Activated T-helper 2 cell treated with anti-CD3 and anti-CD28 coated beads, Interferon-gamma antibody, Interleukin-2, Interleukin-4, amounts not matched to agents 10 μg/mL and 5 μg/mL and 100 μg/mL, durations not matched to agents 14 hours and 24 hours and 36 hours (primary cell): ENCODE results near the gene GPR162. TPM values are rescaled to one million over a fixed set of nuclear protein-coding genes. Genes with fewer than 3 reads are reported as not detected.
A peak's percentile ranks its signal among the peaks of the same experiment; 100 is the strongest.
"Not testable (repeated sequence)": the region's sequence is repeated elsewhere in the genome, so short reads cannot be mapped to it uniquely, and the experiment has no call there.

Source experiments
- DNase-seq: peaks from one replicate; pipeline ENCODE4 v3.0.0; 2021; ENCODE audit warnings: low spot score
- H3K27ac Mint-ChIP-seq: one replicate; pipeline ENCODE4 v1.8.0; 2021; ENCODE audit warnings: mixed read lengths
- H3K27me3 Mint-ChIP-seq: one replicate; pipeline ENCODE4 v1.8.0; 2021; ENCODE audit warnings: low read depth, mixed read lengths
- H3K36me3 Mint-ChIP-seq: one replicate; pipeline ENCODE4 v1.8.0; 2021; ENCODE audit warnings: low read depth, mixed read lengths
- H3K4me1 Mint-ChIP-seq: one replicate; pipeline ENCODE4 v1.8.0; 2021; ENCODE audit warnings: low read depth, mixed read lengths
- H3K4me3 Mint-ChIP-seq: one replicate; pipeline ENCODE4 v1.8.0; 2021; ENCODE audit warnings: low read depth, mild to moderate bottlenecking, moderate library complexity, mixed read lengths
- H3K9me3 Mint-ChIP-seq: one replicate; pipeline ENCODE4 v1.8.0; 2021; ENCODE audit warnings: mixed read lengths
- intact Hi-C: fragments of 100-400 bp; cut with micrococcal nuclease; formaldehyde crosslinking; loops from one replicate; pipeline ENCODE4 v1.15.1; 2023
- total RNA-seq: library from RNA; stranded (reverse); gene quantifications from 2 replicates; pipeline ENCODE4 v1.2.3, GENCODE V29; 2022

GPR162 gene
- total RNA-seq, 1 donor from 2014 or later, result 0.11 TPM

- DNase-seq, result no peak
- H3K4me3 Mint-ChIP-seq, result no peak overlapping the region
- H3K4me1 Mint-ChIP-seq, result peaks cover 6% of the 10 kb centered on the region
- H3K36me3 Mint-ChIP-seq, result peaks cover 66% of the 10 kb centered on the region
- intact Hi-C loops, result no loop called here
- H3K27me3 Mint-ChIP-seq, result no peaks in the 10 kb centered on the region
- no peak overlapping the region for H3K27ac Mint-ChIP-seq
- no peaks in the 10 kb centered on the region for H3K9me3 Mint-ChIP-seq
Measured at GRCh38 chr12:6863033-6863432, 41.4 kb downstream of the GPR162 start.

DNA sequence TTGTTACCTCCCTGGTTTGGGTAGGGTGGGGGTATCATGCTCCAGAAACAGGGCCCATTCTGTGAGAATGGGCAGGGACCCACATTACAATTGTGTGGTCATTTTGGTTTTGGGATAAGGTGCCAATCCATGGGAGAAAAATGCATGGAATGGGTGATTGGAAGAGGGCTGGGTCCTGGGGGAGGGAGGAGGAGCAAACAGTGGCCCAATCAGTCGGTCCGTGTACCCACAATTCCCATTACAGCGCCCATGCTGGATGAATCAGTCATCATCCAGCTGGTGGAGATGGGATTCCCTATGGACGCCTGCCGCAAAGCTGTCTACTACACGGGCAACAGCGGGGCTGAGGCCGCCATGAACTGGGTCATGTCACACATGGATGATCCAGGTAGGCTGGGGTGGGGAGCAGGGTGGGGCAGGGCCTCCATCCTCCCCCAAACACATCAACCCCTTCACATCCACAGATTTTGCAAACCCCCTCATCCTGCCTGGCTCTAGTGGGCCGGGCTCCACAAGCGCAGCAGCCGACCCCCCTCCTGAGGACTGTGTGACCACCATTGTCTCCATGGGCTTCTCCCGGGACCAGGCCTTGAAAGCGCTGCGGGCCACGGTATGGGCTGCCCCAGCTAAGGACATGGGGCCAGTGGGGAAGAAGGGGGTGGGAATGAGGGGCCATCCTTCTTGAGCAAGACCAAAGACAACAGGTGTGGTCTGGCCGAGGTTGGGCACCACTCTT is 42.1 kb downstream of the GPR162 start:
- Mint-ChIP-seq H3K27me3 (no peaks in the 10 kb centered on the region), H3K27ac (no peak overlapping the region), H3K9me3 (no peaks in the 10 kb centered on the region), H3K4me1 (peaks cover 10% of the 10 kb centered on the region), H3K4me3 (no peak overlapping the region), H3K36me3 (peaks cover 69% of the 10 kb centered on the region)
- no peak for DNase-seq
- intact Hi-C loops, result no loop called here

- intact Hi-C loops, H3K4me3 Mint-ChIP-seq, DNase-seq, H3K9me3 Mint-ChIP-seq, H3K27ac Mint-ChIP-seq, H3K27me3 Mint-ChIP-seq: not testable (repeated sequence)
- peaks cover 26% of the 10 kb centered on the region for H3K4me1 Mint-ChIP-seq
- peaks cover 80% of the 10 kb centered on the region for H3K36me3 Mint-ChIP-seq
Measured at GRCh38 chr12:6865307-6865706, 43.7 kb downstream of the GPR162 start.

DNA sequence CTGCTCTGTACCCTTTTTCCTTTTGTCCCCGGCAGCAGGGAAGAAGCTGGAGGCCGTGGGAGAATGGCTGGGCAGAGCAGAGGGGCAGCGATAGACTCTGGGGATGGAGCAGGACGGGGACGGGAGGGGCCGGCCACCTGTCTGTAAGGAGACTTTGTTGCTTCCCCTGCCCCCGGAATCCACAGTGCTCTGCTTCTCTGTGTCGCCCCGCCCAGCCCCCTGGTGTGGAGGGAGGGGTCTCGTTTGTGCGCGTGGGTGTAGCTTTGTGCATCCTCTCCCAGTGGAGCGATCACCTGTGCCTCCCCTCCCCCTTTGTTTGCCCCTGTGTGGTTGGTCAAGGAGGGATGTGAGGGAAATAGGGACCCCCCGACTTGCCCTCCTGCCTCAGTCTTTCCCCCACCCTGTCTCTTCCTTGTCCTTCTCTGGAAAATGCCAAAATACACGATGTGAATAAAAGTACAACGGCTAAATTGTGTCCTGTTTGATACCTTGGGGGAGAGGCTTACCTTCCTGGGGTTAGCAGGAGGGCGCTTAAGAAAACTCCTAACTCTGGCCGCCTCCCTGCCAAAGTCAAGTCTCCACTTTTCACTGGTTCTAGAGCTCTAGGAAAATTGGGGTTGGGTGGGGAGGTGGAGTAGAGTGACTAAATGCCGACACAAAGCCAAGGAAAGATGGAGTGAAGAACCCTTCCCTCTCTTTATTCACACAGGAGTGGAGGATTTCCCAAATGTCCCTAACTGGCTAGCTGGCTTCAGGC is 44.7 kb downstream of the GPR162 start:
- no peak for DNase-seq
- Mint-ChIP-seq H3K27me3 (no peaks in the 10 kb centered on the region), H3K27ac (no peak overlapping the region), H3K4me3 (peak overlapping the region; percentile 95), H3K36me3 (peaks cover 80% of the 10 kb centered on the region), H3K4me1 (peaks cover 36% of the 10 kb centered on the region), H3K9me3 (no peaks in the 10 kb centered on the region)
- intact Hi-C loops, result no loop called here

DNA sequence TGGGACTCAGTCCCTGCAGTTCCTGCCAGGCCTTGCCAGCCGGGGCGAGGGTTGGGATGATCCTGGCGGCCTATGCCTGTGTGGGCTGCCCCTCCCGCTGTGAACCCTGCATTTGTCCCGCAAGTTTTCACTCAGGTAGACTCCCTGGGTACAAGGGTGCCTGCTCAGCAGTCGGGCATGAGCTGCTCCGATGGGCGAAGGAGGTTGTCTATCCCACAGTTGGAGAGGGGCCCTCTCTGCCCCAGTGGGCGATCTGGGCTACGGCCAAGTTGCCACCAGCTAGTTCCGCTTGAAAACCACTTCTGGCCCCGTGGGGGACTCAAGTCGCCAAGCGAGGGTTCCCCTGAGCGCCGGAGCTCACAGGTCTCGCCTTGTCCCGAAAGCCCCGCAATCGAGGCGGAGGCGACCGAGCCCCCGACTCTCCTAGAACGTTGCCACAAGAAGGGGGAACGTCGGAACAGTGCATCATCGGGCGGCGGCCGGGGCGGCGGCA is 45.3 kb downstream of the GPR162 start:
- intact Hi-C loops, result loop anchor here (1.0 kb wide), 1 partner anchor 15 kb away; the partner anchor contains the start of gene USP5
- H3K36me3 Mint-ChIP-seq, result peaks cover 81% of the 10 kb centered on the region
- H3K27me3 Mint-ChIP-seq, result no peaks in the 10 kb centered on the region
- peak overlapping the region; percentile 95 for H3K4me3 Mint-ChIP-seq
- H3K4me1 Mint-ChIP-seq, result peaks cover 41% of the 10 kb centered on the region
- H3K27ac Mint-ChIP-seq, result peak overlapping the region; percentile 97
- no peak for DNase-seq
- no peaks in the 10 kb centered on the region for H3K9me3 Mint-ChIP-seq

DNA sequence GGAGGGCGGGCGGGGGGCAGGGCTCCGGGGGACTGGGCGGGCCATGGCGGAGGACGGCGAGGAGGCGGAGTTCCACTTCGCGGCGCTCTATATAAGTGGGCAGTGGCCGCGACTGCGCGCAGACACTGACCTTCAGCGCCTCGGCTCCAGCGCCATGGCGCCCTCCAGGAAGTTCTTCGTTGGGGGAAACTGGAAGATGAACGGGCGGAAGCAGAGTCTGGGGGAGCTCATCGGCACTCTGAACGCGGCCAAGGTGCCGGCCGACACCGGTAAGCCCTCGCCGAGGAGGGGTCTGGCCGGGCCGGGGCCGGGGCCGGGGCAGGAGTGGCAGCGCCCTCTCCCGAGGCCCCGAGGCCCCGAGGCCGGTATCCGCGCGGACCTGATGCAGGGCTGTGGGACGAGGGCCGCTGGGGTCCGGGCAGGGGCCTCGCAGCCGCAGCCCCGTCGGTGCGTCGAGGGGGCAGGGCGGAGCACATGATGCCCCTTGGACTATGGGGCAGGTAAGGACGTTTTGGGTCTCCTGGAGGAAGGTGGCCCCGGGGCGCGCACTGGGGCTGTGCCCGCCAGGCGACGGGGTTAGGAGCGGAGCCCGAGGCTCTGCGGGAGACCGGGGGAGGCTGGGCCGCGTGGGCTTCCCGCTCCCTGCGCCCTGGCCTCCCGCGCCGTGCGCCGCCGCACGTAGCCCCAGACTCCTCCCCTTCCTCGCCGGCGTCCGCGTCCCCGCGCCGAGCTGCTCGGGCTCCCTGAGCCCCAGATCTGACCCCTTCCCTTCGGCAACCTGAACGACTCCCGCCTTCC is 46.0 kb downstream of the GPR162 start, which contains the start of gene TPI1:
Gene TPI1 (plus strand): TSS at position 119 of the 798 bp plus-strand sequence. CDS start 36 bp downstream, at position 155.
- peaks cover 46% of the 10 kb centered on the region for H3K4me1 Mint-ChIP-seq
- no peaks in the 10 kb centered on the region for H3K27me3 Mint-ChIP-seq
- H3K27ac Mint-ChIP-seq, result peak within 1 kb of the TSS; percentile 97
- intact Hi-C loops, result loop anchor here (1.0 kb wide), 1 partner anchor 15 kb away; the partner anchor contains the start of gene USP5
- peak within 1 kb of the TSS; percentile 95 for H3K4me3 Mint-ChIP-seq
- DNase-seq, result peak; percentile 76
- no peaks in the 10 kb centered on the region for H3K9me3 Mint-ChIP-seq
- H3K36me3 Mint-ChIP-seq, result peaks cover 81% of the 10 kb centered on the region

DNA sequence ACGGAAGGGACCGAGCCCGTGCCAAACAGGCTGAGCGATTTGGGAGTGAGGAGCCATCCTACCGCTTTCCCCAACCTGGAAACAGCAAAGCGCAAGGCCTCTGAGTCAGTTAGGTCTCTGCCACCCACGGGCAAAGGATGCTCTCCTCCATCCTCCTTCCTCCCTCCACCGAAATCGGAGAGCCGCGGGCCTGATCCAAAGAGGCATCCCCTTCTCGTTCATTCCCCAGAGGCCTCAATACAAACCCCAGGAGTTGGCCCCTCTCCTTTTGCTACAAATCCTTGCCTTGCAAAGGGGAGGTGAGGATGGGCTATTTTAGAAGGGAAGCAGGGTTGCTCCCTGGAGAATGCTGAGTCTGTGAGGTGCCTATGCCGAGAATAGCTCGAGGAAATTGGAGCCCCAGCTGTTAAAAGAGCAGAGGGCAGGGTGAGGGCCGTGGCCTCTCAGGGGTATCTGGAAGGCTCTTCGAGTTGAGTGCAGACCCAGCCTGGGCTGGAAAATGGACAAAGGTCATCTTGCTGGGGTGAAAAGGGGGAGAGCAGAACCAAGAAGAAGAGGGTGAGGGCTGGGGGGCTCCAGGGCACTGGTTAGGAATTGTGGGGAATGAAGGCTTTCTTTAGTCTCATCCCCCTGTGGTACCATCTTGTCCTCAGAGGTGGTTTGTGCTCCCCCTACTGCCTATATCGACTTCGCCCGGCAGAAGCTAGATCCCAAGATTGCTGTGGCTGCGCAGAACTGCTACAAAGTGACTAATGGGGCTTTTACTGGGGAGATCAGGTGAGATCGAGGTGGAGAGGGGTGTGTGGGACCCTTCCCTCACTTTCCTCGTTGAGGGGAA is 46.8 kb downstream of the GPR162 start:
- intact Hi-C loops, result no loop called here
- Mint-ChIP-seq H3K36me3 (peaks cover 81% of the 10 kb centered on the region), H3K4me1 (peaks cover 47% of the 10 kb centered on the region), H3K9me3 (no peaks in the 10 kb centered on the region), H3K27me3 (no peaks in the 10 kb centered on the region), H3K4me3 (peak overlapping the region; percentile 92), H3K27ac (peak overlapping the region; percentile 84)
- DNase-seq, result no peak

GRCh38 chr12:6869049-6870021 is 47.7 kb downstream of the GPR162 start:
- intact Hi-C loops, result no loop called here
- peak; percentile 79 for DNase-seq
- Mint-ChIP-seq H3K27ac (peak overlapping the region; percentile 84), H3K4me3 (peak overlapping the region; percentile 92), H3K9me3 (no peaks in the 10 kb centered on the region), H3K4me1 (peaks cover 50% of the 10 kb centered on the region), H3K36me3 (peaks cover 72% of the 10 kb centered on the region), H3K27me3 (no peaks in the 10 kb centered on the region)

DNA sequence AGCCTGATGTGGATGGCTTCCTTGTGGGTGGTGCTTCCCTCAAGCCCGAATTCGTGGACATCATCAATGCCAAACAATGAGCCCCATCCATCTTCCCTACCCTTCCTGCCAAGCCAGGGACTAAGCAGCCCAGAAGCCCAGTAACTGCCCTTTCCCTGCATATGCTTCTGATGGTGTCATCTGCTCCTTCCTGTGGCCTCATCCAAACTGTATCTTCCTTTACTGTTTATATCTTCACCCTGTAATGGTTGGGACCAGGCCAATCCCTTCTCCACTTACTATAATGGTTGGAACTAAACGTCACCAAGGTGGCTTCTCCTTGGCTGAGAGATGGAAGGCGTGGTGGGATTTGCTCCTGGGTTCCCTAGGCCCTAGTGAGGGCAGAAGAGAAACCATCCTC is 48.7 kb downstream of the GPR162 start:
- intact Hi-C loops, H3K9me3 Mint-ChIP-seq, DNase-seq, H3K27me3 Mint-ChIP-seq: not testable (repeated sequence)
- Mint-ChIP-seq H3K4me3 (peak overlapping the region; percentile 92), H3K36me3 (peaks cover 71% of the 10 kb centered on the region), H3K4me1 (peaks cover 55% of the 10 kb centered on the region), H3K27ac (peak overlapping the region; percentile 60)

DNA sequence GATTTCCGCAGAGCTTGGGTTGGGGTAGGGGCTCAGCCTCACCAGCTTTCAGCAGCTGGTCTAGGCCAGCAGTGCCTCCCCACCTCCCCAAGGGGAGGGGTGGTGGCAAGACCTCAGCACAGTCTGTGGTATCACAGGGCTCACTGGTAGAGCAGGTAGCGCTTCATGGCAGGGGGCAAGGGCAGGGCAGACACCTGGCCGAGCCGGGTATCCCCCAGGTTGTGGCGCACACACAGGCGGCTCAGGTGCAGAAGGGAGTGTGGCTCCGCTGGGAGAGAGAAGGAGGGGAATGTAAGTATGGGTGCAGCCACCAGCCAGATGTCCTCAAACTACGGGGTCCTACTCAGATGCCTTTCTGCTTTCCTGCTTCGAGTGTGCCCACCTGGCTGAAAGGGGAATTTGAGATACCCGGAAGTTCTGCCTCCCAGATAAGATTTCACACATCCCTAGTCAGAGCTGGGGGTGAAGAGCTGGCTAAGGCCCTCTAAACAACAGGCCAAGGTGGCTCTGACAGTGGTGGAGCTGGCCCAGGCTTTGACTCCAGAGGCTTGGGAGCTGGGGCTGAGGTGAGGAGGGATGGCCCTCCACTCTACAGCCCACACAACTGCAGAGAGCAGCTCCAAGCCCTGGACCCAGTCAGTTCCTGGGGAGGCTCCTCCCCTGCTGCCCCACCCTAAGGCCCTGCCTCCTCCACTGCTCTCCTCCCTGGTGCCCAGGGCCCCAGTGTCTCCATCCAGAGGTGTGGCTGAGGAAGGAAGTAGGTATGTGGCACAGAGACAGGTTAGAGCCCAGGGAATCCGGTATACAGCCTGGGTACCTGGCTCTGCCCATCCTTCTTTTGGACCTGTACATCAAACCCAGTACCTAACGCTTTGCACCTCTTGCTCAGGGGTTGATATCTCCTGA is 49.7 kb downstream of the GPR162 start:
- Mint-ChIP-seq H3K4me3 (peak overlapping the region; percentile 92), H3K27ac (peak overlapping the region; percentile 84), H3K36me3 (peaks cover 71% of the 10 kb centered on the region), H3K27me3 (no peaks in the 10 kb centered on the region), H3K9me3 (no peaks in the 10 kb centered on the region), H3K4me1 (peaks cover 59% of the 10 kb centered on the region)
- intact Hi-C loops, result no loop called here
- DNase-seq, result peak; percentile 45
